Progenitor cell of endocrine pancreas (in vitro differentiated cells): Measurements from ENCODE around the gene ARL8B. TPM values are rescaled to one million over a fixed set of nuclear protein-coding genes. Genes with fewer than 3 reads are reported as not detected.

Source experiments
- DNase-seq: peaks from one replicate; pipeline ENCODE4 v3.0.0; 2021; ENCODE audit warnings: low spot score; ENCODE audit not compliant: unreplicated experiment
- H3K27ac Mint-ChIP-seq: 2 replicates; pipeline ENCODE4 v1.8.0; 2021; ENCODE audit warnings: mild to moderate bottlenecking, moderate library complexity, mixed read lengths
- H3K27me3 Mint-ChIP-seq: 2 replicates; pipeline ENCODE4 v1.8.0; 2021; ENCODE audit warnings: mixed read lengths
- H3K36me3 Mint-ChIP-seq: 2 replicates; pipeline ENCODE4 v1.8.0; 2022; ENCODE audit warnings: mixed read lengths; ENCODE audit not compliant: insufficient read depth
- H3K4me1 Mint-ChIP-seq: 2 replicates; pipeline ENCODE4 v1.8.0; 2021; ENCODE audit warnings: low read depth, mixed read lengths
- H3K4me3 Mint-ChIP-seq: 2 replicates; pipeline ENCODE4 v1.8.0; 2021; ENCODE audit warnings: low read depth, mild to moderate bottlenecking, moderate library complexity, mixed read lengths
- H3K9me3 Mint-ChIP-seq: 2 replicates; pipeline ENCODE4 v1.8.0; 2021; ENCODE audit warnings: low read depth, mixed read lengths
- total RNA-seq: library from RNA; stranded (reverse); gene quantifications from 2 replicates; pipeline ENCODE4 v1.2.1, GENCODE V29; 2021
- TF ChIP-seq, protein P1 (sequence below): fragments of 200-600 bp; sonication (generic); IDR thresholded peaks from one replicate; pipeline ENCODE4 v1.5.0; 2021; ENCODE audit warnings: antibody characterized with exemption, mild to moderate bottlenecking; ENCODE audit not compliant: unreplicated experiment

Gene ARL8B
- total RNA-seq, 1 donor from 2014 or later, result 37.7 TPM

DNA sequence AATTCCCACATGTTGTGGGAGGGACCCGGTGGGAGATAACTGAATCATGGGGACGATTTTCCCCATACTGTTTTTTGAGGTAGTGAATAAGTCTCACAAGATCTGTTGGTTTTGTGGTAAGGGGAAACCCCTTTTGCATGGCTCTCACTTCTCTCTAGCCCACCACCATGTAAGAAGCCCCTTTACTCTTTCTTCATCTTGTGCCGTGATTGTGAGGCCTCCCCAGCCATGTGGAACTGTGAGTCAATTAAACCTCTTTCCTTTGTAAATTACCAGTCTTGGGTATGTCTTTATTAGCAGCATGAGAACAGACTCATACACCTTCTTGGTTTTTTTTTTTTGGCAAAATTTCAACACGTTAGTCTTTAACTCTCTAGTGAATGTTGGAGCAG, 18.1 kb downstream of the ARL8B start:
- H3K4me1 Mint-ChIP-seq, result peaks cover 11% of the 10 kb centered on the region
- H3K27me3 Mint-ChIP-seq, result no peaks in the 10 kb centered on the region
- H3K27ac Mint-ChIP-seq, result no peak overlapping the region
- no peak overlapping the region for H3K4me3 Mint-ChIP-seq
- peaks cover 28% of the 10 kb centered on the region for H3K9me3 Mint-ChIP-seq
- TF ChIP-seq, protein P1, sequence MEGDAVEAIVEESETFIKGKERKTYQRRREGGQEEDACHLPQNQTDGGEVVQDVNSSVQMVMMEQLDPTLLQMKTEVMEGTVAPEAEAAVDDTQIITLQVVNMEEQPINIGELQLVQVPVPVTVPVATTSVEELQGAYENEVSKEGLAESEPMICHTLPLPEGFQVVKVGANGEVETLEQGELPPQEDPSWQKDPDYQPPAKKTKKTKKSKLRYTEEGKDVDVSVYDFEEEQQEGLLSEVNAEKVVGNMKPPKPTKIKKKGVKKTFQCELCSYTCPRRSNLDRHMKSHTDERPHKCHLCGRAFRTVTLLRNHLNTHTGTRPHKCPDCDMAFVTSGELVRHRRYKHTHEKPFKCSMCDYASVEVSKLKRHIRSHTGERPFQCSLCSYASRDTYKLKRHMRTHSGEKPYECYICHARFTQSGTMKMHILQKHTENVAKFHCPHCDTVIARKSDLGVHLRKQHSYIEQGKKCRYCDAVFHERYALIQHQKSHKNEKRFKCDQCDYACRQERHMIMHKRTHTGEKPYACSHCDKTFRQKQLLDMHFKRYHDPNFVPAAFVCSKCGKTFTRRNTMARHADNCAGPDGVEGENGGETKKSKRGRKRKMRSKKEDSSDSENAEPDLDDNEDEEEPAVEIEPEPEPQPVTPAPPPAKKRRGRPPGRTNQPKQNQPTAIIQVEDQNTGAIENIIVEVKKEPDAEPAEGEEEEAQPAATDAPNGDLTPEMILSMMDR, result no peak
- no peak for DNase-seq
- H3K36me3 Mint-ChIP-seq, result peaks cover 35% of the 10 kb centered on the region

DNA sequence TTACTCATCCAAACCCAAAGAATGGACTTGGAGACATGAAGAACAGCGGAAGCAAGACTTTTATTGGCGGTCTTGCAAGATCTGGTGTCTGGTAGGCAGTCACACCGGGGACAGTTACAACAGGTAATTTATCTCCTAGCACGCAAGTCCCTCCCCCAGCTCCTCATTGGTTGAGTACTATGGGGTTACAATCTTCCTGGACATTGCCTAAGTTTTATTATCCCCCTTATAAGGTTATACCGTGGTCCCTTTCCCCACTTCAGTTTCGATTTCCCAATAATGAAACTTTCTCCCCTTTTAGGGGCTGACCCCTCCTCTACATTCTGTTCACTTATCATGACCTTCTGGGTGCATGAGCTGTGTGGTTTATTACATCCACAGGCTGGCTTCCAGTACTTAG, 18.7 kb downstream of the ARL8B start:
- no peak overlapping the region for H3K27ac Mint-ChIP-seq

DNA sequence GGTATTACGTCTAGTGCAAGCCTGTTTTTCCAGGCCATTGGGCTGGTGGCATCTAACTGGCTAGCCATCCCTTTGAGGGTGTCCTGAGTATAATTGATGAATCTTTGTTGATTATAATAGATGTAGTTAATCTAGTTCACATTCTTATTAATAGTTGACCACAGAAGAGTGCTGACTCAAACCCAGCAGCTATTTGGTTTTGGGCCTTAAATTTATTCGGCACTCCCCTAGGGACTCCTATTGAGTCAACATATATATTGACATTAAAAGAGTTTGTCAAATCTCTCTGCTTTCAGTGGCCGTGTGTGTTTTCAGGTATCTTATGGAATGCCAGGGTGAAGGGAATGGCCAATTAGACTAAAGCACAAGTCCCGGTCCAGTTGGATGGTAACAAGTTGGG, 19.7 kb downstream of the ARL8B start:
- TF ChIP-seq, protein P1, result no peak
- H3K36me3 Mint-ChIP-seq, result peaks cover 46% of the 10 kb centered on the region
- DNase-seq, result no peak
- peaks cover 8% of the 10 kb centered on the region for H3K4me1 Mint-ChIP-seq
- H3K9me3 Mint-ChIP-seq, result peaks cover 40% of the 10 kb centered on the region
- no peak overlapping the region for H3K27ac Mint-ChIP-seq
- H3K27me3 Mint-ChIP-seq, result no peaks in the 10 kb centered on the region
- no peak overlapping the region for H3K4me3 Mint-ChIP-seq

More for the DNA sequence above, 18.7 kb downstream of the ARL8B start:
- H3K9me3 Mint-ChIP-seq, result peaks cover 34% of the 10 kb centered on the region
- H3K4me1 Mint-ChIP-seq, result peaks cover 11% of the 10 kb centered on the region
- TF ChIP-seq, protein P1, result no peak
- H3K36me3 Mint-ChIP-seq, result peaks cover 41% of the 10 kb centered on the region
- no peak overlapping the region for H3K4me3 Mint-ChIP-seq
- no peaks in the 10 kb centered on the region for H3K27me3 Mint-ChIP-seq
- no peak for DNase-seq

DNA sequence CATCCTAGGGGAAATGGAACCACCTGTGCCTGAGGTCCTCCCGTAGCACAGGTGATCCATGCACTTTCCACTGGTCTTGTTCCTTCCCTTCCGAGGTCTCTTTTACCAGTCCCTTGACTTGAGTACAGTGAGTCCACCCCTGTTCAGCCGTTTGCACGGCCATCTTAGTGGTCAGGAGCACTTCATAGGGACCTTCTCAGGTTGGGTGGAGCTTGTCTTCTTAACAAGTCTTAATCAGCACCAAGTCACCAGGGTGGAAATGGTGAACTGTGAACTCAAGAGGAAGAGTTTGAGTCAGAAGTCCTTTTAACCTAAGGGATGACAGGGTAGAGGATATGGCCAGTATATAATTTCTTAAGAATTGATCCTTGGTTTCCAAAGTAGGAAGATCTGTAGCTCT, 21.4 kb downstream of the ARL8B start:
- no peak for DNase-seq
- no peaks in the 10 kb centered on the region for H3K27me3 Mint-ChIP-seq
- H3K4me3 Mint-ChIP-seq, result no peak overlapping the region
- TF ChIP-seq, protein P1, result no peak
- no peaks in the 10 kb centered on the region for H3K4me1 Mint-ChIP-seq
- H3K27ac Mint-ChIP-seq, result no peak overlapping the region
- peaks cover 57% of the 10 kb centered on the region for H3K36me3 Mint-ChIP-seq
- peaks cover 50% of the 10 kb centered on the region for H3K9me3 Mint-ChIP-seq

DNA sequence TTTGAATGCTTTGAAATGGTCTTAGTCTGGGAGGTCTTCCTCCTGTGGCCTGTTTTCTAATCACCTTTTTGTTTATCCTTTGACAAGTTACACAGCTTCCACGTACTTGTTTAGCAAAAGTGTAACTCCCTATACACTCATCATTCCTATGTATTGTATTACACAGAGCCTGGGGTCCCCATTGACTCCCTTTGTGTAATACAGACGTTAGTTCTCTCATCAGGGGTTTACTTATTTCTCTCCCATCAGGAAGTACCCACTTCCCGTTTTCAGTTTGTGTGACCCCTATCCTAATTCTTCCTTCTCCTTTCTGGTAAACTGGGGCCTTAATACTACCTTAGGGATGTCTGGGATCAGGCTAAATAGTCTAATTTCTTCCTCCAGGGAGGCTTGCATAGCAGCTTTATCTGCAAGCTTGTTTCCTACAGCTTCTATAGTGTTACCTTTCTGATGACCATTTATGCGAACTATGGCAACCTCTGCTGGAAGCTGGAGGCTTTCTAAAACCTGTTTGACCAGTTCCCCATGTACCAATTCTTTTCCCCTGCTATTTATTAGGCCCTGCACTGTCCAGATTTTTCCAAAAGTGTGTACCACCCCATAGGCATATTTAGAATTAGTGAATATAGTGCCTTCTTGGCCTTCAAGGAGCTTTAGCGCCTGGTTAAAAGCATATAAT, 22.4 kb downstream of the ARL8B start:
- TF ChIP-seq, protein P1, result no peak
- Mint-ChIP-seq H3K27ac (no peak overlapping the region), H3K9me3 (peaks cover 50% of the 10 kb centered on the region), H3K4me1 (no peaks in the 10 kb centered on the region), H3K36me3 (peaks cover 60% of the 10 kb centered on the region), H3K27me3 (no peaks in the 10 kb centered on the region), H3K4me3 (no peak overlapping the region)
- no peak for DNase-seq
